D721Med (cell line): ENCODE results near the gene UMODL1.

ENCODE experiments used
- DNase-seq: peaks from one replicate; pipeline ENCODE4 v3.0.0; 2011; ENCODE audit warnings: low spot score; ENCODE audit not compliant: insufficient read length
- FAIRE-seq: peaks from 2 replicates; lab custom pipeline; 2011; peaks lifted over from hg19 to GRCh38; lab: Jason Lieb, UNC
- TF ChIP-seq, protein P1 (sequence below): IDR thresholded peaks from 2 replicates; pipeline ENCODE4 v1.5.1; 2012; ENCODE audit warnings: mild to moderate bottlenecking, control low read depth; ENCODE audit not compliant: insufficient read depth; ENCODE audit errors: missing control alignments

The UMODL1 gene

DNA sequence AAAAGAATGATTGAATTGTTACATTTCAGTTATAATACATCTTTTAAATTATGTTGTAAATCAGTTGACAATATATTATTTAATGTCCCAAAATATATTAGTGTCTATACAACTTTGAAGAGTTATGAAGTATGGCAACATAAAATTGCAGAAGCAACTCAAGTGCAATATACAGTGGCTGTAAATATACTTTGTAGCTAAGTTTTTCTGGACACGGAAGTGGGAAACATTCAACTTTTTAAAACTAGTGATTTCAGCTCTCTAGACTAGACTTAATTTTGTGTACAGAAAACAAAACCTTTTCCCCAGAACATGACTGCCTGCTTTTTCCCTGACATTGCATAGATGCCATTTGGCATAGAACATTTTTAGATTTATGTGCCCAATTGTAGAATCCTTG is 118.3 kb downstream of the UMODL1 start:
- TF ChIP-seq, protein P1, sequence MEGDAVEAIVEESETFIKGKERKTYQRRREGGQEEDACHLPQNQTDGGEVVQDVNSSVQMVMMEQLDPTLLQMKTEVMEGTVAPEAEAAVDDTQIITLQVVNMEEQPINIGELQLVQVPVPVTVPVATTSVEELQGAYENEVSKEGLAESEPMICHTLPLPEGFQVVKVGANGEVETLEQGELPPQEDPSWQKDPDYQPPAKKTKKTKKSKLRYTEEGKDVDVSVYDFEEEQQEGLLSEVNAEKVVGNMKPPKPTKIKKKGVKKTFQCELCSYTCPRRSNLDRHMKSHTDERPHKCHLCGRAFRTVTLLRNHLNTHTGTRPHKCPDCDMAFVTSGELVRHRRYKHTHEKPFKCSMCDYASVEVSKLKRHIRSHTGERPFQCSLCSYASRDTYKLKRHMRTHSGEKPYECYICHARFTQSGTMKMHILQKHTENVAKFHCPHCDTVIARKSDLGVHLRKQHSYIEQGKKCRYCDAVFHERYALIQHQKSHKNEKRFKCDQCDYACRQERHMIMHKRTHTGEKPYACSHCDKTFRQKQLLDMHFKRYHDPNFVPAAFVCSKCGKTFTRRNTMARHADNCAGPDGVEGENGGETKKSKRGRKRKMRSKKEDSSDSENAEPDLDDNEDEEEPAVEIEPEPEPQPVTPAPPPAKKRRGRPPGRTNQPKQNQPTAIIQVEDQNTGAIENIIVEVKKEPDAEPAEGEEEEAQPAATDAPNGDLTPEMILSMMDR: no peak
- DNase-seq (no peak), FAIRE-seq (no peak)

DNA sequence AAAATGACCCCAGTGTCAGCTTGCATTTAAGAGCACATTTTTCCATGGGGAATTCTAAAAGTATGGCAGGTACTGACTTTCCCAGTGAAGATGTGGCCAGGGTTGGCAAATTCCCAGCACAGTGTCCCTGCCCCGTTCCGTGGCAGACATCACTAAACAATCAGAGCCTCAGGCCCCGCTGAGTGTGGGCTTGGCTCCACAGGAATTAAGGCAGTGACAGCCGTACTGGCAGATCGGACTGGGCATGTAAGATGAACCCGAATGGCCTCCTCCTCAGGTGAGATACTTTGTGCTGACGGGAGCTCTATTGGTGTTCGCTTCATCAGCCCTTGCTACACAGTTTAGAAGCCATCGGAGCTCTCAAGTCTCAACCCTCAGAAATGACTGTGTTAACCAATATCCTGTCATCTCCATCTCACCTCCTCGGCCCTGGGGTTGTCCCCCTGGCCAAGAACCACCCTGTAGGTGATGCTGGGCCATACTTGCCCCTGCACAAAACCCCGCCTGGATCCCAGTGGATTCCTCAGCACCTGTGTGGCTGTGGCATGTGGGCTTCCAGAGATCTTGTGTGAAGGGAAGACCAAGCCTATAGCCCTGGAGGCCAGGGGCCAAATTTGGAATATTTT is 118.9 kb downstream of the UMODL1 start:
- DNase-seq: no peak
- TF ChIP-seq, protein P1: no peak
- FAIRE-seq: no peak

DNA sequence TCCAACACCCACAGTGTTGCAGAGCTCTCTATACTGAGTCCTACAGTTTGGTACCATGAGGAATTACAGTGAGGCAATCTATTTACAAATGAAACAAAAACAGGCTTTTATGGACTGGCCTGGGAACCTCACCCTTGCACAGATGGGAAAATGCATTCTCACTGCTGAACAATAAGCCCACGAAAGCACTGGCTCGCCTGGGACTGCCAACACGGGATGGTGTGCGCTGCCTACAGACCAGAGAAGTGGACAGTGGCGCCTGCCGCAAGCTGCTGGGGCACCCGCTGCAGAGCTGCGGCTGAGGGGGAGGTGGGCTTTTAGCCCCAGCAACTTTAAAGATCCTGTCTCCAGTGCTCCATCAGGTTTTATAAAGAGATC is 119.4 kb downstream of the UMODL1 start:
- DNase-seq: no peak
- FAIRE-seq: no peak
- TF ChIP-seq, protein P1: no peak

DNA sequence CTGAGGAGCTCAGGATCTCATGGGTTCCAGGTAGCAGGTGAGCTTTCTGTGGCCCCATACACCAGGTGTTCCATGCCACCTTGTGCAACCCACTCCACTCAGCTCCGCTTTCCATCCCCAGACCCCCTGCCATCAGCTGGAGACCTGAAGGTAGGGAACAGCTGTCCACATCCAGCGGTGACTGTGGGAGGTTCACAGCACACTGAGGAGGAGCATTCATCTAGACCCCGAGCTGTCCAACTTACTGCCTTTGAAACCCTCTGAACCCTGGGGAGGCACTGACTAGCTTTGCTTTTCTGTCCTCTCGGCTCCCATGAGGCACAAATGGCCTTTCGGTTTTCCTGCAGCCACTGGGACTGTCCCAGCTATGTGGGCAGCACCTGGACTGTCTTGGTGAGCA is 119.9 kb downstream of the UMODL1 start:
- TF ChIP-seq, protein P1: no peak
- no peak for FAIRE-seq

DNA sequence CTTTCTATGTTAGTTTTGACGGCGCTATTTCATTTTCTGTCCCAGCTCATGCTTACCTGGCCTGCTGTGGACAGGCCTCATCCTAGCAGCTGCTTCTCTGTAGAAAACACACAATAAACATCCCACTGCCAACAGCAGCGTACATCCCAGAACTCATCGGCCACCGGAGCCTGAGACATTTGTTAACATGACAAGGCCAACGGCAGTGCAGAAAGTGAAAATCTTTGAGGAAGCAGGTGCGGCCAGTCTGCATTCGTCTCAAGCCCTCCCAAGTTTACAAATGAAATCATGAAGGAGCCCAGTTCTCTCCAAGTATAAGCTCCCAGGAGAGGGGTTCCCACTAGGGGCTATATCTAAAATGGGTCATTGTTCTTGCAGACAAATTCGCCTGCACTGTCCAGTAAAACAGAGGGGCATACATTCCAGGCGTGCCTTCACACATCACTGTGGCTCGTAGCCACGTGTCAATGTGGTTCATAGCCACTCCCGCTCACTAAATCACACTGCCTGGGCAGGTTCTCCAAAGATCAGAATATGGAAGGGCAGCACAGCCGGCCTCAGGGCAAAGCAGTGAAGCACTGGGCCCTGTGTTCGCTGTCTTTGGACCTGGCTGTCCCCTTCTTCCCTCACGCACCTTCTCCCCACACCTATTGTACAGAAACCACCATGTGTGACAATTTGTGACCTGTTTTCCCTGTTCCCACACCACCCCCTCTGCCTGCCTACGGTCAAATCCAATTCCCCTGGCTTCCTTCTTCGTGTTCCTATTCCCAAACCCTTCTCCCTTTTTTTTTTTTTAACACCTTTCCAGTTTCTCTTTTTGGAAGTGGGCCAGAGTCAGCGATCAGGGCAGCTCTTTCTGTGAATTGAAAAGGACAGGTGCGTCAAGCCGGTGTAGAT is 120.8 kb downstream of the UMODL1 start:
- TF ChIP-seq, protein P1: no peak

More for the DNA sequence above, 119.9 kb downstream of the UMODL1 start:
- no peak for DNase-seq

More for the DNA sequence above, 120.8 kb downstream of the UMODL1 start:
- FAIRE-seq (no peak), DNase-seq (no peak)
